ENCODE results near the gene OR52E4. TPM values are rescaled to one million over a fixed set of nuclear protein-coding genes. Genes with fewer than 3 reads are reported as not detected.

Gene OR52E4
- total RNA-seq, 1 experiment from 2014 or later, result not detected

- intact Hi-C loops (cut with micrococcal nuclease; ENCODE audit: unreplicated experiment), result no loop called here
- ChIA-PET CTCF (no interaction called here), POLR2A (ENCODE audit: low non-redundant PET) (no interaction called here)
- no peak for TF ChIP-seq EZH2 (IDR thresholded peaks at IDR 0.05; ENCODE audit: borderline replicate concordance, low read depth, low read length, poor library complexity, severe bottlenecking)
- TF ChIP-seq CTCF (conservative IDR thresholded peaks at IDR 0.05; ENCODE audit: low read depth, low read length), result no peak
- no peaks in the 10 kb centered on the region for H3K36me3 ChIP-seq (ENCODE audit: insufficient read depth, low read length, poor library complexity, severe bottlenecking)
- BruUV-seq (replicated peaks), result no TSS peak
- DNase-seq (ENCODE audit: low spot score), result no peak
- H3K27me3 ChIP-seq (replicated peaks; ENCODE audit: insufficient read depth, low read depth, low read length, poor library complexity), result no peaks in the 10 kb centered on the region
- H3K27ac ChIP-seq (ENCODE audit: low read depth, low read length, poor library complexity, severe bottlenecking), result no peak overlapping the region
- no peaks in the 10 kb centered on the region for H3K4me1 ChIP-seq (ENCODE audit: insufficient read depth, low read length, poor library complexity, severe bottlenecking)
- H3K4me3 ChIP-seq (ENCODE audit: low read depth, low read length, poor library complexity, severe bottlenecking), result no peak overlapping the region
- no peaks in the 10 kb centered on the region for H3K9me3 ChIP-seq (ENCODE audit: low read depth, low read length, poor library complexity, severe bottlenecking)
Observed at GRCh38 chr11:5933116-5933515, 52.7 kb downstream of the OR52E4 start.

Other genes starting within 250 kb of the OR52E4 start
- gene TRIM5, start 195.6 kb upstream of the OR52E4 start, total RNA-seq (2021), result 17.9 and 18.2 TPM in 2 replicates
- gene TRIM22, start 190.8 kb upstream of the OR52E4 start, total RNA-seq (2021), result not detected in 2 replicates
- gene OR56B1, start 144.2 kb upstream of the OR52E4 start, total RNA-seq (2021), result not detected in 2 replicates
- not detected in 2 replicates for gene OR52N4, start 126.4 kb upstream of the OR52E4 start, total RNA-seq (2021)
- not detected in 2 replicates for gene OR52N5, start 97.3 kb upstream of the OR52E4 start, total RNA-seq (2021)
- gene OR52N1, start 89.4 kb upstream of the OR52E4 start, total RNA-seq (2021), result not detected in 2 replicates
- not detected in 2 replicates for gene OR52N2, start 71.7 kb upstream of the OR52E4 start, total RNA-seq (2021)
- gene OR52E6, start 38.7 kb upstream of the OR52E4 start, total RNA-seq (2021), result not detected in 2 replicates
- gene OR52E8, start 22.9 kb upstream of the OR52E4 start, total RNA-seq (2021), result not detected in 2 replicates
- gene OR52E5, start 12.6 kb downstream of the OR52E4 start, total RNA-seq (2021), result not detected in 2 replicates
- not detected in 2 replicates for gene OR56A3, start 61.6 kb downstream of the OR52E4 start, total RNA-seq (2021)
- not detected in 2 replicates for gene OR56A5, start 87.9 kb downstream of the OR52E4 start, total RNA-seq (2021)
- gene OR52L1, start 106.4 kb downstream of the OR52E4 start, total RNA-seq (2021), result not detected in 2 replicates
- gene OR56A4, start 126.3 kb downstream of the OR52E4 start, total RNA-seq (2021), result not detected in 2 replicates
- gene OR56A1, start 150.1 kb downstream of the OR52E4 start, total RNA-seq (2021), result 0.04 TPM in 1 of 2 replicates, not detected in the other
- not detected in 2 replicates for gene OR56B4, start 227.1 kb downstream of the OR52E4 start, total RNA-seq (2021)

Measured in A673 (cell line).